Activated naive CD4-positive, alpha-beta T cell treated with anti-CD3 and anti-CD28 coated beads, Interleukin-2, amount 10 ng/mL, durations not matched to agents 7 days and 5 days (primary cell): ENCODE data around the gene DIS3L2.
"Not testable (repeated sequence)": the region's sequence is repeated elsewhere in the genome, so short reads cannot be mapped to it uniquely, and the experiment has no call there.

Source experiments
- CTCF ChIA-PET: fragments of 350-600 bp; sonication (Branson Sonifier 250); formaldehyde crosslinking; loops from one replicate; lab custom pipeline; 2021; ENCODE audit warnings: antibody characterized with exemption; lab: Charles Lee
- DNase-seq: peaks from one replicate; pipeline ENCODE4 v3.0.0-alpha.2; 2020
- H3K27ac Mint-ChIP-seq: one replicate; pipeline ENCODE4 v1.8.0; 2021; ENCODE audit warnings: mild to moderate bottlenecking, moderate library complexity, mixed read lengths
- H3K27me3 Mint-ChIP-seq: one replicate; pipeline ENCODE4 v1.8.0; 2021; ENCODE audit warnings: mild to moderate bottlenecking, mixed read lengths
- H3K36me3 Mint-ChIP-seq: one replicate; pipeline ENCODE4 v1.8.0; 2021; ENCODE audit warnings: mixed read lengths
- H3K4me1 Mint-ChIP-seq: one replicate; pipeline ENCODE4 v1.8.0; 2021; ENCODE audit warnings: mixed read lengths
- H3K4me3 Mint-ChIP-seq: one replicate; pipeline ENCODE4 v1.8.0; 2021; ENCODE audit warnings: mild to moderate bottlenecking, moderate library complexity, mixed read lengths
- H3K9me3 Mint-ChIP-seq: one replicate; pipeline ENCODE4 v1.8.0; 2021; ENCODE audit warnings: mixed read lengths

The DIS3L2 gene

DNA sequence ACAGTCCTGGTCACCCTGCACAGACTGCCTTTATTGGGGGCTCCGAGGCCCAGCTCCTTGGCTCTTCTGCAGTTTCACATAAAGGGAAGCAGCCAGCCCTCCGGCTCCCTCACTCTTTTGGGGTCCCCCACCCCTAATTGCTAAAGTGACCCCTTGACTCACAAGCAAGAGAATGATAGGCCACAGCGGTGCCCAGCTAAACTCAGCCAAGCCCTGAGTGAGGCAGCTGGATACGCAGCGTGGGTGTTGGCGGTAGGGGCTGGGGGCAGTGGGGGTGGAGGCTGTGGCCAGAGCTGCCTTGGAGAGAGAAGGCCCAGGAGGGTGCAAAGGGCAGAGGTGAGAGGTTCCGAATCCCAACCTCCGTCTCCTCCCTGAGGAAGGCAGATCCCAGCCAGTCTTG, 391.6 kb downstream of the DIS3L2 start:
- Mint-ChIP-seq H3K9me3 (no peaks in the 10 kb centered on the region), H3K27me3 (peaks cover 84% of the 10 kb centered on the region)
- CTCF ChIA-PET, result no interaction called here

DNA sequence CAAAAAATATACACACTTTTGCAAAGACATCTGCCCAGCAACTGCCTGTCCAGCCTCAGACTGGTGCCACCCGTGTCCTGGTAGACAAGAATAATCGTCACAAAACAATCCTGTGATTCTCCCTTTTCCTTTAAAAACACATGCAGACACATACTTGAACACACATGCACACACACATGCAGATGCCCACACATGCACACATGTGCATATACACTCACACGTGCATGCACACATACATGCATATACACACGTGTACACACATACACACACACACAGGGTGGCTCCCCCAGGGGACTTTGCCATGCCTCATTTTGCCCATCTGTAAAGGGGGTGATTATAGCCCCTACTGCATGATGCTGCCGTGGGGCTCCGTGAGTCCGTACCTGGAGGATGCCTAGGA, 392.1 kb downstream of the DIS3L2 start:
- Mint-ChIP-seq H3K4me1 (peaks cover 7% of the 10 kb centered on the region), H3K9me3 (no peaks in the 10 kb centered on the region), H3K36me3 (no peaks in the 10 kb centered on the region), H3K4me3 (no peak overlapping the region), H3K27ac (no peak overlapping the region), H3K27me3 (peaks cover 81% of the 10 kb centered on the region)
- DNase-seq, result no peak
- CTCF ChIA-PET, result no interaction called here

More for the DNA sequence above, 391.6 kb downstream of the DIS3L2 start:
- Mint-ChIP-seq H3K36me3 (no peaks in the 10 kb centered on the region), H3K4me1 (peaks cover 7% of the 10 kb centered on the region), H3K4me3 (no peak overlapping the region), H3K27ac (no peak overlapping the region)
- no peak for DNase-seq

DNA sequence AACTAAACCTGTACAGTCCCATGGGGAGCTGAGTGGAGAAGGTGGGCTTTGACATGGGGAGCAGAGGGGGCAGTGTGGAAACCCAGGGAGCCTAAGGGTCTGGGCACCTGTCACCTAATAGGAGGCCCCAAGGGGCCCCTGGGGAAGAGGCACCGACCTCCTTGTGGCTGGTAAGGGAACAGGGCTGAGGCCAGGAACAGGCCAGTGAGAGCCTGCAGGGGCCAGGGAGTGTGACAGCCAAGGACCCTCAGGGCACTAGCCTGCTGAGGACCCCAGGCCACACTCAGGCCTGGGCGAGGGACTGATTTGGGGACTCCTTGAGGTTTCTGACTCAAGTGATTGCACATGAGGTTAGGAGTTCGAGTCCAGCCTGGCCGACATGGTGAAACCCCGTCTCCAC, 392.6 kb downstream of the DIS3L2 start:
- no peak overlapping the region for H3K4me3 Mint-ChIP-seq
- H3K36me3 Mint-ChIP-seq, result no peaks in the 10 kb centered on the region
- H3K27me3 Mint-ChIP-seq, result peaks cover 77% of the 10 kb centered on the region

GRCh38 chr2:232361646-232362045, 400.1 kb downstream of the DIS3L2 start:
- Mint-ChIP-seq H3K27me3 (peaks cover 20% of the 10 kb centered on the region), H3K4me3 (no peak overlapping the region), H3K27ac (no peak overlapping the region), H3K36me3 (no peaks in the 10 kb centered on the region), H3K4me1 (peaks cover 38% of the 10 kb centered on the region), H3K9me3 (no peaks in the 10 kb centered on the region)
- no peak for DNase-seq
- CTCF ChIA-PET, result interaction anchor here (6.0 kb wide), 1 partner anchor 26 kb away, joined by 41 read pairs; no protein-coding TSS in a partner anchor

More for the DNA sequence above, 392.6 kb downstream of the DIS3L2 start:
- no peak for DNase-seq
- CTCF ChIA-PET, result no interaction called here
- Mint-ChIP-seq H3K27ac (no peak overlapping the region), H3K9me3 (no peaks in the 10 kb centered on the region), H3K4me1 (peaks cover 3% of the 10 kb centered on the region)

DNA sequence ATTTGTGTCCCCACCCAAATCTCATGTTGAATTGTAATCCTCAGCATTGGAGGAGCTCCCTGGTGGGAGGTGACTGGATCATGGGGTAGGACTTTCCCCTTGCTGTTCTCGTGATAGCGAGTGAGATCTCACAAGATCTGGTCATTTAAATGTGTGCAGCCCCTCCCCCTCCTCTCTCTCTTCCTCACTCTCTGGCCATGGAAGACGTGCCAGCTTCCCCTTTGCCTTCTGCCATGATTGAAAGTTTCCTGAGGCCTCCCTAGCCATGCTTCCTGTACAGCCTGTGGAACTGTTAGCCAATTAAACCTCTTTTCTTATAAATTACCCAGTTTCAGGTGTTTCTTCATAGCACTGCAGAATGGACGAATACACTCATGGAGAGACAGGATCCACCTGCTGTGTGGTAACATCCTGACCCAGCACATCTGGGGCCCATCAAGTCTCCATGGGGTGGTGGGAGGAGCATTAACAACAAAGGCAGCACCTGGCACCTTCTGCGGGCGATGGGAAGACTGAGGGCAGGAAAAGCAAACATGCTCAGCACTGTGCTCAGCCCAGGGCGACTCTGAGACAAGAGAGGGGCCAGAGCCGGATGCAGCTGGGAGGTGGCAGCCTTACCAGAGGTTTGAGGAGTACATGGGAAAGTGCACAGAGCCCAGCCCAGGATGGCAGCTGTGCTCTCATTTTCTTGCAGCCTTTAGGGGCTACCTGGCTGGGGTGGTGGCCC, 400.8 kb downstream of the DIS3L2 start:
- CTCF ChIA-PET, result interaction anchor here (6.0 kb wide), 1 partner anchor 27 kb away, joined by 41 read pairs; no protein-coding TSS in a partner anchor
- H3K27ac Mint-ChIP-seq, result peak overlapping the region; percentile 65
- H3K9me3 Mint-ChIP-seq, result no peaks in the 10 kb centered on the region
- H3K27me3 Mint-ChIP-seq, result peaks cover 16% of the 10 kb centered on the region
- no peak for DNase-seq
- peaks cover 38% of the 10 kb centered on the region for H3K4me1 Mint-ChIP-seq
- no peaks in the 10 kb centered on the region for H3K36me3 Mint-ChIP-seq
- no peak overlapping the region for H3K4me3 Mint-ChIP-seq

DNA sequence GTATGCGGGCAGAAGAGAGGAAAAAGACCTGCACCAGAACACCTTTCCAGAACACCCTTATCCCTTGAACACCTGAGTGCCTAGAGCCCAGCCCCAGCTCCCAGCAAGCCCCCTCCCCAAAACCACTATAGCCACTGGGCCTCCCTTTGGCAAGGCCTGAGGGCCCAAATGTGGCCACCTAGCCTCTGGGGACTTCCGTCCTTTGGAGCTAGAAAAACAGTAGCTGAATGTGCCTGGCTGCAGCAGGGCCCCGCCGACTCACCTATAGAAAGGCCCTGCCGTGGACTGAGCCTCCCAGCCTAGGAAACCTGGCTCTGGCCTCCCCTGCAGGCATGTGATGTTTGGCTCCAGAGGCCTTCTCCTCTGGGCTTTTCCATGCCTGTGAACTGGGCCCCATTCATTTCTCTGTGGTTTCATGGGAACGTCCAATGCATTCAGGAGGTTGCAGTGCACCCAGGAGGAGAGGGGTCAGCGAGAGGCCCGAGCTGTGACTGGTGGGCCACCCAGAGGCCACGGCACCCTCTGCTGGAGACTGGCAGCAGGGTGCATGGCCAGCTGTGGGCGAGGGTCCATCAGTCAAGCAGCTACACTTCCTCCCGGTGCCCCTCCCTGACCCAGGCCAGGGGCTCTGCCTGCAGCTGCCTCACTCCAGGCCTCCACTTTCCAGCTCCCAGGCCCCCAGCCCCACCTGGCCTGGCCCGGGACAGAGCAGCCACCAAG, 401.7 kb downstream of the DIS3L2 start:
- Mint-ChIP-seq H3K27me3 (peaks cover 16% of the 10 kb centered on the region), H3K4me1 (peaks cover 38% of the 10 kb centered on the region), H3K4me3 (peak overlapping the region; percentile 72), H3K27ac (peak overlapping the region; percentile 91)
- not testable (repeated sequence) for H3K9me3 Mint-ChIP-seq, DNase-seq, H3K36me3 Mint-ChIP-seq
- CTCF ChIA-PET, result interaction anchor here (1.5 to 6.0 kb wide), 2 partner anchors 28 to 76 kb away, joined by 5 to 41 read pairs; no protein-coding TSS in a partner anchor

- Mint-ChIP-seq H3K9me3 (no peaks in the 10 kb centered on the region), H3K4me1 (peaks cover 38% of the 10 kb centered on the region), H3K27me3 (peaks cover 16% of the 10 kb centered on the region), H3K36me3 (no peaks in the 10 kb centered on the region), H3K4me3 (peak overlapping the region; percentile 72), H3K27ac (peak overlapping the region; percentile 91)
- CTCF ChIA-PET, result interaction anchor here (1.5 to 6.0 kb wide), 5 partner anchors 10 to 76 kb away, joined by 4 to 41 read pairs (median 5); no protein-coding TSS in a partner anchor
- DNase-seq, result peak; percentile 60
These were observed 402.5 kb downstream of the DIS3L2 start for GRCh38 chr2:232363784-232364615.

- CTCF ChIA-PET, result interaction anchor here (1.0 to 6.0 kb wide), 6 partner anchors 9 to 459 kb away, joined by 3 to 41 read pairs (median 4); no protein-coding TSS in a partner anchor
- peaks cover 38% of the 10 kb centered on the region for H3K4me1 Mint-ChIP-seq
- H3K36me3 Mint-ChIP-seq, H3K27ac Mint-ChIP-seq, DNase-seq, H3K9me3 Mint-ChIP-seq, H3K4me3 Mint-ChIP-seq: not testable (repeated sequence)
- H3K27me3 Mint-ChIP-seq, result peaks cover 16% of the 10 kb centered on the region
These were observed 403.5 kb downstream of the DIS3L2 start for GRCh38 chr2:232364806-232365594.

GRCh38 chr2:232365621-232366321, 404.3 kb downstream of the DIS3L2 start:
- CTCF ChIA-PET, result interaction anchor here (0.6 to 6.0 kb wide), 6 partner anchors 8 to 459 kb away, joined by 3 to 41 read pairs (median 4); no protein-coding TSS in a partner anchor
- Mint-ChIP-seq H3K4me3 (no peak overlapping the region), H3K36me3 (no peaks in the 10 kb centered on the region), H3K4me1 (peaks cover 38% of the 10 kb centered on the region), H3K9me3 (no peaks in the 10 kb centered on the region), H3K27me3 (peaks cover 16% of the 10 kb centered on the region), H3K27ac (peak overlapping the region; percentile 60)
- peak; percentile 48 for DNase-seq

DNA sequence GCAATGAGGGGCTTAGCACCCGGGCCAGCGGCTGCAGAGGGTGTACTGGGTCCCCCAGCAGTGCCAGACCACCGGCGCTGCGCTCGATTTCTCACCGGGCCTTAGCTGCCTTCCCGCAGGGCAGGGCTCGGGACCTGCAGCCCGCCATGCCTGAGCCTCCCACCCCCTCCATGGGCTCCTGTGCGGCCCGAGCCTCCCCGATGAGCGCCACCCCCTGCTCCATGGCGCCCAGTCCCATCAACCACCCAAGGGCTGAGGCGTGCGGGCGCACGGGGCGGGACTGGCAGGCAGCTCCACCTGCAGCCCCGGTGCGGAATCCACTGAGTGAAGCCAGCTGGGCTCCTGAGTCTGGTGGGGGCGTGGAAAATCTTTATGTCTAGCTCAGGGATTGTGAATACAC, 404.9 kb downstream of the DIS3L2 start:
- CTCF ChIA-PET, result interaction anchor here (1.7 to 6.0 kb wide), 2 partner anchors 31 to 73 kb away, joined by 5 to 41 read pairs; no protein-coding TSS in a partner anchor
- not testable (repeated sequence) for H3K4me3 Mint-ChIP-seq, H3K27ac Mint-ChIP-seq, H3K9me3 Mint-ChIP-seq, DNase-seq, H3K36me3 Mint-ChIP-seq
- Mint-ChIP-seq H3K27me3 (peaks cover 16% of the 10 kb centered on the region), H3K4me1 (peaks cover 38% of the 10 kb centered on the region)

DNA sequence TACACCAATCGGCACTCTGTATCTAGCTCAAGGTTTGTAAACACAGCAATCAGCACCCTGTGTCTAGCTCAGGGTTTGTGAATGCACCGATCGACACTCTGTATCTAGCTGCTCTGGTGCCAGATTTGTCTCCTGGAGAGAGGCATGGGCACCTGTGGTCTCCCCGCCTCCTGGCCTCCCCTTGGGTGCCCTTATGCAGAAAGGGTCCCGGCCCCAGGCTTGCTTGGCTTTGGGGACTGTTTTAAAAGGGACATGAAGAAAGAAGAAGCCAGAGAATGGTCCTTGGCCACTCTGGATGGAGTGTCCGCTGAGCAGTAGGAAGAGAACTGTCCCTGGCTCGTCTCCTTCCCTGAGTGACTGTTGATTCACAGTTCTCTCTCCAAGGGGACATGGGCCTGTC, 405.5 kb downstream of the DIS3L2 start:
- DNase-seq, result no peak
- H3K9me3 Mint-ChIP-seq, result no peaks in the 10 kb centered on the region
- H3K27ac Mint-ChIP-seq, result no peak overlapping the region
- H3K27me3 Mint-ChIP-seq, result peaks cover 13% of the 10 kb centered on the region
- peaks cover 36% of the 10 kb centered on the region for H3K4me1 Mint-ChIP-seq
- H3K4me3 Mint-ChIP-seq, result no peak overlapping the region
- H3K36me3 Mint-ChIP-seq, result no peaks in the 10 kb centered on the region
- CTCF ChIA-PET, result interaction anchor here (1.5 to 6.0 kb wide), 3 partner anchors 32 to 72 kb away, joined by 3 to 41 read pairs (median 5); no protein-coding TSS in a partner anchor

GRCh38 chr2:232367591-232368233, 406.2 kb downstream of the DIS3L2 start:
- Mint-ChIP-seq H3K4me3 (no peak overlapping the region), H3K27me3 (peaks cover 12% of the 10 kb centered on the region), H3K4me1 (peaks cover 29% of the 10 kb centered on the region), H3K27ac (no peak overlapping the region), H3K9me3 (no peaks in the 10 kb centered on the region), H3K36me3 (no peaks in the 10 kb centered on the region)
- DNase-seq, result no peak
- CTCF ChIA-PET, result interaction anchor here (1.5 to 6.0 kb wide), 3 partner anchors 33 to 72 kb away, joined by 3 to 41 read pairs (median 5); no protein-coding TSS in a partner anchor
